Esophagus muscularis mucosa (tissue), 4 donors: ENCODE results near the gene ADH1C. TPM values are rescaled to one million over a fixed set of nuclear protein-coding genes. Genes with fewer than 3 reads are reported as not detected.

Experiments
- DNase-seq: peaks from one replicate; pipeline ENCODE4 v3.0.0-alpha.2; 2017; ENCODE audit errors: extremely low spot score
- H3K27ac ChIP-seq, 4 donors: fragments of 200-600 bp; sonication (generic); replicated peaks in 1 of 4; 1 replicate in 3 of 4; 2 replicates in 1 of 4; pipeline ENCODE4 v1.5.1; 2016 to 2019; ENCODE audit warnings: mild to moderate bottlenecking in 1 of 4
- H3K27me3 ChIP-seq, 4 donors: fragments of 200-600 bp; sonication (generic); one replicate each; pipeline versions ENCODE4 v1.5.1 to v1.6.0; 2016 to 2019
- H3K36me3 ChIP-seq, 4 donors: fragments of 200-600 bp; sonication (generic); one replicate each; pipeline ENCODE4 v1.5.1; 2016 to 2019
- H3K4me1 ChIP-seq, 4 donors: fragments of 200-600 bp; sonication (generic); one replicate each; pipeline ENCODE4 v1.5.1; 2016 to 2019
- H3K4me3 ChIP-seq, 4 donors: fragments of 200-600 bp; sonication (generic); 1 replicate in 2 of 4; 2 replicates in 2 of 4; pipeline ENCODE4 v1.5.1; 2016 to 2019; ENCODE audit warnings: mild to moderate bottlenecking in 4 of 4, moderate library complexity in 1 of 4
- H3K9me3 ChIP-seq, 4 donors: fragments of 200-600 bp; sonication (generic); 1 replicate in 3 of 4; 2 replicates in 1 of 4; pipeline ENCODE4 v1.5.1; 2016 to 2019
- CTCF ChIP-seq, 3 experiments: fragments of 200-600 bp in 2 of 3; fragments of 450-650 bp in 1 of 3; sonication (generic) in 2 of 3; IDR thresholded peaks; one replicate each; pipeline ENCODE4 v1.5.1; 2017 to 2019; ENCODE audit warnings: antibody characterized with exemption in 3 of 3, mild to moderate bottlenecking in 2 of 3, moderate library complexity in 1 of 3
- EP300 ChIP-seq: sonication (generic); formaldehyde crosslinking; IDR thresholded peaks from one replicate; pipeline ENCODE4 v1.6.1; 2017; ENCODE audit warnings: antibody characterized with exemption
- POLR2A ChIP-seq: fragments of 450-650 bp; IDR thresholded peaks from one replicate; pipeline ENCODE4 v1.6.1; 2017; ENCODE audit warnings: antibody characterized with exemption, moderate library complexity, mild to moderate bottlenecking, low read depth
- POLR2AphosphoS5 ChIP-seq, 2 donors: sonication (generic); formaldehyde crosslinking; IDR thresholded peaks; one replicate each; pipeline ENCODE4 v1.6.1; 2017; ENCODE audit warnings: antibody characterized with exemption in 2 of 2
- WGBS: methylation state at CpG from one replicate; pipeline ENCODE4 v1.1.5; 2018; 5-methylcytosine and 5-hydroxymethylcytosine counted together
- intact Hi-C: fragments of 100-400 bp; cut with DNase I; formaldehyde crosslinking; loops from one replicate; pipeline ENCODE4 v1.15.1; 2023
- total RNA-seq, 4 donors: library from RNA; depleted of rRNA; stranded (reverse); fragments of >200 nt; gene quantifications; one replicate each; pipeline versions ENCODE4 v1.1.0 to v1.2.1, GENCODE V29; 2016

ADH1C gene
- total RNA-seq: 1 to 10 TPM; 4.0 to 6.1 (median 4.9) TPM

DNA sequence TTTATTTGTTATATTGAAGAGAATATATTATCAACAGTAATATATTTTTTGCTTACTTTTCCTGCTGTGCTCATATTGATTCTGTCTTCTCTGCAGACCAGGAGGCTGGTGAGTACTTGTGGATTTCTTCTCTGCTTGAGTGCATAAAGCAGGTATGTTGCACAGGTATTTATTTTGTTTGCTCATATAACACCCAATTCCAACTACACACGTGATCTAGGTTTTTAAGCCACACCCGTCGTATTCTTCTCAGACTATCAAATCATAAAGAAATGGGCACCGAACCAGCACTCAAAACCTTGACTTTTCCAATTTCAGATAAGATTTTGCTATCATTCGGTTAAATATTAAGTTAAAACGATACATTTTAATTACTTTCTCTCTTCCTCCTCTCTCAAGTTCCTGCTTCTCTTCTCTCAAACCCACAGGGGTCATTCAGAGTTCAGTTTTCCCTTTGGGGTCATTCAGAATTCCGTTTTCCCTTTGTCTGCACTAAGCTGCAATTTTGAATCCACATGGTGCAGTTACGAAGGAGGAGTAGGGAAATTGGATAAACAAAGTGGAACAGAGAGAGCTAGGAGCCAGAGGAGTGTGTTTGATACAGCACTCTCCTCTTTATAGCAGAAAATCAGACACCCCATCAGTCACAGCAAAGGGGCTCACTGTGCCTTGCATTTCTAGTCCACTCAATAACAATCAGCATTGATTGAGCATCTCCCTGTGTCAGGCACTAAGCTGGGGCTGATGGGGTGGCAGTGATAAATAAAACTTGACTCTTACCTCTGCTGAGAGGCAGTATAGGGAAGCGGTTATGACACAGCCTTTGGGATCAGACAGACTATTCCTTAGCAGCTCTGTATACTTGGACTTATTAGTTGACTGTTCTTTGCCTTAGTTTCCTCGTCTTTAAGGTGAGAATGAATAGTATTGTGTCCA, at the start of gene ADH1C:
Gene ADH1C (minus strand): TSS at position 145 of the 936 bp plus-strand sequence. CDS start 71 bp downstream, at position 74.
- no peak for DNase-seq
- no peak for TF ChIP-seq EP300
- TF ChIP-seq POLR2A: no peak
- no peak for TF ChIP-seq CTCF (IDR thresholded peaks at IDR 0.05)
- no peak for TF ChIP-seq POLR2AphosphoS5 (IDR thresholded peaks at IDR 0.05)
- peak within 1 kb of the TSS in 1 of 4 donors; percentile 8 for H3K27ac ChIP-seq
- H3K27me3 ChIP-seq: no peaks in the 10 kb centered on the region
- intact Hi-C loops: no loop called here
- H3K9me3 ChIP-seq: no peaks in the 10 kb centered on the region
- H3K36me3 ChIP-seq: no peaks in the 10 kb centered on the region
- 43% methylated on average over 10 of the region's 10 CpGs for WGBS
- H3K4me1 ChIP-seq: peaks cover 0 to 14% (median 2%) of the 10 kb centered on the region in 4 donors
- no peak within 1 kb of the TSS for H3K4me3 ChIP-seq

GRCh38 chr4:99400831-99401230, 48.3 kb upstream of the ADH1C start:
- H3K27ac ChIP-seq: peak overlapping the region in 1 of 4 donors; percentile 19
- H3K4me1 ChIP-seq: peaks cover 14 to 40% (median 31%) of the 10 kb centered on the region in 4 donors

DNA sequence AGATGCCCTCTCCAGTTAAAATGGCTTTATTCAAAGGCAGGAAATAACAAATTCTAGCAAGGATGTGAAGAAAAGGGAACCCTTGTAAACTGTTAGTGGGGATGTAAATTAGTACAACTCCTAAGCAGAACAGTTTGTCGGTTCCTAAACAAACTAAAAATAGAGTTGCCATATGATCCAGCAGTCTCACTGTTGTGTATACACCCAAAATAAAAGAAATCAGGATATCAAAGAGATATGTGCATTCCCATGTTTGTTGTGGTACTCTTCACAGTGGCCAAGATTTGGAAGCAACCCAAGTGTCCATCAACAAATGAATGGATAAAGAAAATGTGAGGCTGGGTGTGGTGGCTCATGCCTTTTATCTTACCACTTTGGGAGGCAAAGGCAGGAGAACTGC, 46.5 kb upstream of the ADH1C start:
- no peak for DNase-seq
- H3K27ac ChIP-seq: no peak overlapping the region
- peaks cover 0 to 3% (median 0%) of the 10 kb centered on the region in 4 donors for H3K9me3 ChIP-seq
- H3K36me3 ChIP-seq: no peaks in the 10 kb centered on the region
- 60% methylated on average over 1 of the region's 1 CpG for WGBS
- no peaks in the 10 kb centered on the region for H3K27me3 ChIP-seq
- H3K4me1 ChIP-seq: peaks cover 4 to 31% (median 19%) of the 10 kb centered on the region in 4 donors
- no peak overlapping the region for H3K4me3 ChIP-seq
- TF ChIP-seq CTCF (IDR thresholded peaks at IDR 0.05): no peak
- no peak for TF ChIP-seq POLR2AphosphoS5 (IDR thresholded peaks at IDR 0.05)
- intact Hi-C loops: no loop called here

More at GRCh38 chr4:99400831-99401230, 48.3 kb upstream of the ADH1C start:
- peaks cover 0 to 3% (median 0%) of the 10 kb centered on the region in 4 donors for H3K9me3 ChIP-seq
- no peaks in the 10 kb centered on the region for H3K36me3 ChIP-seq
- intact Hi-C loops: loop anchor here (5.0 kb wide), 1 partner anchor 74 kb away; no protein-coding TSS in a partner anchor
- H3K4me3 ChIP-seq: no peak overlapping the region
- H3K27me3 ChIP-seq: no peaks in the 10 kb centered on the region
- TF ChIP-seq CTCF (IDR thresholded peaks at IDR 0.05) (no peak), POLR2AphosphoS5 (IDR thresholded peaks at IDR 0.05) (no peak), POLR2A (no peak), EP300 (no peak)
- no peak for DNase-seq

DNA sequence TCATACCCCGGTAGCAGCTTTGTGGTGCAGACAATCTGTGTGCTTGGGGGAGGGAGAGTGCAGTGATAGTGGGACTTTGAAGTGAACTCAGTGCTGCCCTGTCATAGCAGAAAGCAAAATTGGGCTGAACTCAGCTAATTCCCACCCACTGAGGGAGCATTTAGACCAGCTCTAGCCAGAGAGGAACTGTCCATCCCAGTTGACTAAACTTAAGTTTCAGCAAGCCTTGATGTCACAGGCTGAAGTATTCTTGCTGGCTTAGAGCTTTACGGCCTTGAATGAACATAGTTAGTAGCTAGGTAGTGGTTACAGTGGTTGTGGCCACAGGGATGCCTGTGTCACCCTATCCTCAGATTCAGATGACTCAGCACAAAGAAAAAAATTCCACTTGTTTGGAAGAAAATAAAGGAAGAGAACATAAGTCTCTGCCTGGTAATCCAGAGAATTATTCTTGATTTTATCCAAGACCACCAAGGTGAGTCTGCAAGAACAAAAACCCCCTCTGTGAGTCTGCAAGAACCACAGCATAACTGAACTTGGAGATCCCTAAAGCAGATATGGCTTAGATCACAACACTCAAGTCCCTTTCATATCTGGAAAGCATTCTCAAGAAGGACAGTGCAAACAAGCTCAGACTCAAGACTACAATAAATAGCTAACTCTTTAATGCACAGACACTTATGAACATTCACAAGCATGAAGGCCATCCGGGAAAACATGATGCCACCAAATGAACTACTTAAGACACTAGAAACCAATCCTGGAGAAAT, 43.2 kb upstream of the ADH1C start:
- TF ChIP-seq POLR2AphosphoS5 (IDR thresholded peaks at IDR 0.05) (no peak), POLR2A (no peak), CTCF (IDR thresholded peaks at IDR 0.05) (no peak), EP300 (no peak)
- Histone ChIP-seq H3K36me3 (no peaks in the 10 kb centered on the region), H3K4me1 (peaks cover 0 to 12% (median 5%) of the 10 kb centered on the region in 4 donors), H3K9me3 (peaks cover 0 to 7% (median 0%) of the 10 kb centered on the region in 4 donors), H3K27ac (peak overlapping the region in 3 of 4 donors; percentile 14 to 54 (median 17)), H3K27me3 (no peaks in the 10 kb centered on the region), H3K4me3 (no peak overlapping the region)
- no peak for DNase-seq
- intact Hi-C loops: no loop called here
- 78% methylated on average over 3 of the region's 3 CpGs for WGBS
